GM23338 (cell line): Measurements from ENCODE around the gene ENDOV. TPM values are rescaled to one million over a fixed set of nuclear protein-coding genes. Genes with fewer than 3 reads are reported as not detected.

ENCODE experiments used
- ATAC-seq: fragments of 200-7000 bp; cut with Tn5 transposase; 3 replicates; pipeline ENCODE4 v1.9.1; 2020
- DNase-seq: peaks from one replicate; pipeline ENCODE4 v3.0.0-alpha.2; 2015; ENCODE audit warnings: low spot score
- H2AFZ ChIP-seq: fragments of 200-600 bp; sonication (generic); 2 replicates; pipeline ENCODE4 v1.8.0; 2016; ENCODE audit warnings: antibody characterized with exemption, mild to moderate bottlenecking, moderate library complexity
- H3F3A ChIP-seq: fragments of 200-600 bp; sonication (generic); replicated peaks from 2 replicates; pipeline ENCODE4 v1.8.0; 2017; ENCODE audit warnings: antibody characterized with exemption, mixed run types, low read depth
- H3K27ac ChIP-seq: fragments of 200-600 bp; sonication (generic); 2 replicates; pipeline ENCODE4 v1.6.1; 2016; ENCODE audit warnings: low read depth
- H3K27me3 ChIP-seq: fragments of 200-600 bp; sonication (generic); 2 replicates; pipeline ENCODE4 v1.8.0; 2016; ENCODE audit warnings: mild to moderate bottlenecking, mixed run types, moderate library complexity; ENCODE audit not compliant: insufficient read depth
- H3K36me3 ChIP-seq: fragments of 200-600 bp; sonication (generic); 2 replicates; pipeline ENCODE4 v1.8.0; 2016; ENCODE audit warnings: mild to moderate bottlenecking; ENCODE audit not compliant: insufficient read depth
- H3K4me1 ChIP-seq: fragments of 200-600 bp; sonication (generic); 2 replicates; pipeline ENCODE4 v1.8.0; 2016; ENCODE audit warnings: mild to moderate bottlenecking, moderate library complexity; ENCODE audit not compliant: insufficient read depth
- H3K4me2 ChIP-seq: fragments of 200-600 bp; sonication (generic); 2 replicates; pipeline ENCODE4 v1.7.1; 2017; ENCODE audit warnings: mixed run types
- H3K4me3 ChIP-seq: fragments of 200-600 bp; sonication (generic); 2 replicates; pipeline ENCODE4 v1.6.1; 2016; ENCODE audit warnings: mixed run types
- H3K79me2 ChIP-seq: fragments of 200-600 bp; sonication (generic); replicated peaks from 2 replicates; pipeline ENCODE4 v1.8.0; 2017; ENCODE audit warnings: mild to moderate bottlenecking; ENCODE audit not compliant: insufficient read depth
- H3K9me2 ChIP-seq: fragments of 200-600 bp; sonication (generic); 2 replicates; pipeline ENCODE4 v1.8.0; 2017; ENCODE audit not compliant: insufficient read depth
- H4K20me1 ChIP-seq: fragments of 200-600 bp; sonication (generic); replicated peaks from 2 replicates; pipeline ENCODE4 v1.8.0; 2017; ENCODE audit warnings: mild to moderate bottlenecking; ENCODE audit not compliant: insufficient read depth
- H3K27ac Mint-ChIP-seq: 2 replicates; pipeline ENCODE4 v1.8.0; 2020; ENCODE audit warnings: inconsistent platforms, mild to moderate bottlenecking, moderate library complexity, mixed read lengths
- H3K27me3 Mint-ChIP-seq: 3 replicates; pipeline ENCODE4 v1.8.0; 2022; ENCODE audit warnings: low read depth, mild to moderate bottlenecking, moderate library complexity, mixed read lengths, inconsistent platforms; ENCODE audit not compliant: insufficient read depth, poor library complexity
- H3K36me3 Mint-ChIP-seq: 3 replicates; pipeline ENCODE4 v1.8.0; 2021; ENCODE audit warnings: low read depth, mild to moderate bottlenecking, inconsistent platforms, moderate library complexity, mixed read lengths
- H3K4me1 Mint-ChIP-seq: 3 replicates; pipeline ENCODE4 v1.8.0; 2020; ENCODE audit warnings: mild to moderate bottlenecking, inconsistent platforms, mixed read lengths
- H3K4me3 Mint-ChIP-seq: 3 replicates; pipeline ENCODE4 v1.8.0; 2021; ENCODE audit warnings: moderate library complexity, mild to moderate bottlenecking, inconsistent platforms, mixed read lengths
- H3K9me3 Mint-ChIP-seq: 3 replicates; pipeline ENCODE4 v1.8.0; 2020; ENCODE audit warnings: moderate library complexity, mild to moderate bottlenecking, inconsistent platforms, mixed read lengths
- CREB1 ChIP-seq: fragments of 250-450 bp; sonication (Bioruptor Pico); IDR thresholded peaks from 2 replicates; pipeline ENCODE4 v1.5.0; 2020; ENCODE audit warnings: low read depth, mild to moderate bottlenecking, moderate library complexity
- CTCF ChIP-seq, 2 experiments: fragments of 200-600 bp in 1 of 2; sonication (generic) in 1 of 2; conservative IDR thresholded peaks; 2 replicates each; pipeline versions ENCODE4 v1.5.1 to v1.6.1; 2016 to 2017; ENCODE audit warnings: antibody characterized with exemption in 2 of 2, low read depth in 2 of 2, mild to moderate bottlenecking in 2 of 2, moderate library complexity in 1 of 2
- ETS1 ChIP-seq: IDR thresholded peaks from 2 replicates; pipeline ENCODE4 v1.6.1; 2016; ENCODE audit warnings: antibody characterized with exemption
- EZH2 ChIP-seq: fragments of 200-600 bp; sonication (generic); IDR thresholded peaks from one replicate; pipeline ENCODE4 v1.8.0; 2017; ENCODE audit warnings: antibody characterized with exemption, mild to moderate bottlenecking, low read depth; ENCODE audit not compliant: unreplicated experiment
- EZH2phosphoT487 ChIP-seq: fragments of 200-600 bp; sonication (generic); IDR thresholded peaks from one replicate; pipeline ENCODE4 v1.8.1; 2018; ENCODE audit warnings: antibody characterized with exemption; ENCODE audit not compliant: unreplicated experiment
- JUNB ChIP-seq: IDR thresholded peaks from one replicate; pipeline ENCODE4 v1.6.1; 2016; ENCODE audit warnings: antibody characterized with exemption; ENCODE audit not compliant: unreplicated experiment
- NANOG ChIP-seq: IDR thresholded peaks from 2 replicates; pipeline ENCODE4 v1.6.1; 2016; ENCODE audit warnings: antibody characterized with exemption, borderline replicate concordance
- POLR2AphosphoS5 ChIP-seq: IDR thresholded peaks from 2 replicates; pipeline ENCODE4 v1.6.1; 2016; ENCODE audit warnings: antibody characterized with exemption, low read depth
- REST ChIP-seq: IDR thresholded peaks from one replicate; pipeline ENCODE4 v1.6.1; 2018; ENCODE audit warnings: antibody characterized with exemption; ENCODE audit not compliant: unreplicated experiment
- STAT1 ChIP-seq: IDR thresholded peaks from one replicate; pipeline ENCODE4 v1.6.1; 2016; ENCODE audit warnings: antibody characterized with exemption; ENCODE audit not compliant: unreplicated experiment
- ZNF114 ChIP-seq: fragments of 250-450 bp; sonication (Bioruptor Pico); IDR thresholded peaks from 2 replicates; pipeline ENCODE4 v1.5.0; 2020; ENCODE audit warnings: mild to moderate bottlenecking, moderate library complexity
- ZNF331 ChIP-seq: fragments of 250-450 bp; sonication (Bioruptor Pico); IDR thresholded peaks from 2 replicates; pipeline ENCODE4 v1.5.0; 2020; ENCODE audit warnings: low read depth, mild to moderate bottlenecking, moderate library complexity
- ZNF462 ChIP-seq: fragments of 250-450 bp; sonication (Bioruptor Pico); IDR thresholded peaks from 2 replicates; pipeline ENCODE4 v1.5.0; 2020; ENCODE audit warnings: mild to moderate bottlenecking, moderate library complexity
- polyA plus RNA-seq: library from polyadenylated mRNA; unstranded; fragments of >200 nt; fragmentation: Nextera tagmentation; extraction: Ambion mirVana; gene quantifications from 2 replicates; pipeline ENCODE4 v1.2.1, GENCODE V29; 2016
- total RNA-seq: library from RNA; depleted of rRNA; stranded (reverse); fragments of >200 nt; shearing (Covaris generic); gene quantifications from 2 replicates; pipeline ENCODE4 v1.2.3, GENCODE V29; 2014

ENDOV gene
- total and polyA plus RNA-seq, 2 experiments from 2014 or later, result 11.5 to 16.1 TPM

- ATAC-seq (no peak), DNase-seq (no peak)
- Histone ChIP-seq H3F3A (no peaks in the 10 kb centered on the region), H3K4me3 (no peak overlapping the region), H3K36me3 (no peaks in the 10 kb centered on the region), H2AFZ (no peak overlapping the region), H3K4me1 (no peaks in the 10 kb centered on the region; the same call in 1 of the 2 replicates), H3K27me3 (no peaks in the 10 kb centered on the region), H3K27ac (no peak overlapping the region), H3K4me2 (no peak overlapping the region), H3K9me2 (no peaks in the 10 kb centered on the region), H3K79me2 (no peaks in the 10 kb centered on the region), H4K20me1 (peaks cover 4% of the 10 kb centered on the region; the same call in 1 of the 2 replicates)
- Mint-ChIP-seq H3K27ac (no peak overlapping the region), H3K4me3 (no peak overlapping the region), H3K9me3 (no peaks in the 10 kb centered on the region), H3K36me3 (peaks cover 26% of the 10 kb centered on the region), H3K27me3 (peaks cover 3% of the 10 kb centered on the region), H3K4me1 (peaks cover 31% of the 10 kb centered on the region)
- TF ChIP-seq EZH2phosphoT487 (no peak), JUNB (no peak), REST (no peak), POLR2AphosphoS5 (no peak), CTCF (conservative IDR thresholded peaks at IDR 0.05; ENCODE audit: low read depth in 2 of 2) (no peak), CREB1 (CRISPR knock-in tag) (no peak), ETS1 (no peak), STAT1 (no peak), EZH2 (no peak), ZNF114 (CRISPR knock-in tag) (no peak), ZNF331 (CRISPR knock-in tag) (no peak), NANOG (no peak), ZNF462 (no peak)
Observed at GRCh38 chr17:80393961-80394360, 21.0 kb upstream of the ENDOV start.
